NB4 (cell line): ENCODE data around the gene KIRREL3.

Source experiments
- DNase-seq: peaks from one replicate; pipeline ENCODE4 v3.0.0; 2010; ENCODE audit warnings: low read depth
- H3K4me3 ChIP-seq: one replicate; pipeline ENCODE4 v1.5.1; 2011; ENCODE audit warnings: mild to moderate bottlenecking, low read depth, low read length, moderate library complexity
- MYC ChIP-seq: IDR thresholded peaks from 2 replicates; pipeline ENCODE4 v1.6.1; 2011; ENCODE audit warnings: low read depth, low read length
- POLR2A ChIP-seq: IDR thresholded peaks from 2 replicates; pipeline ENCODE4 v1.6.1; 2011; ENCODE audit warnings: mild to moderate bottlenecking; ENCODE audit not compliant: insufficient read length; ENCODE audit errors: extremely low read depth
- TF ChIP-seq, protein P1 (sequence below): IDR thresholded peaks from 2 replicates; pipeline ENCODE4 v1.6.1; 2011; ENCODE audit warnings: low read depth, low read length
- TF ChIP-seq, protein P2 (sequence below): IDR thresholded peaks from one replicate; pipeline ENCODE4 v1.5.1; 2012; ENCODE audit warnings: low read depth, low read length

The KIRREL3 gene

DNA sequence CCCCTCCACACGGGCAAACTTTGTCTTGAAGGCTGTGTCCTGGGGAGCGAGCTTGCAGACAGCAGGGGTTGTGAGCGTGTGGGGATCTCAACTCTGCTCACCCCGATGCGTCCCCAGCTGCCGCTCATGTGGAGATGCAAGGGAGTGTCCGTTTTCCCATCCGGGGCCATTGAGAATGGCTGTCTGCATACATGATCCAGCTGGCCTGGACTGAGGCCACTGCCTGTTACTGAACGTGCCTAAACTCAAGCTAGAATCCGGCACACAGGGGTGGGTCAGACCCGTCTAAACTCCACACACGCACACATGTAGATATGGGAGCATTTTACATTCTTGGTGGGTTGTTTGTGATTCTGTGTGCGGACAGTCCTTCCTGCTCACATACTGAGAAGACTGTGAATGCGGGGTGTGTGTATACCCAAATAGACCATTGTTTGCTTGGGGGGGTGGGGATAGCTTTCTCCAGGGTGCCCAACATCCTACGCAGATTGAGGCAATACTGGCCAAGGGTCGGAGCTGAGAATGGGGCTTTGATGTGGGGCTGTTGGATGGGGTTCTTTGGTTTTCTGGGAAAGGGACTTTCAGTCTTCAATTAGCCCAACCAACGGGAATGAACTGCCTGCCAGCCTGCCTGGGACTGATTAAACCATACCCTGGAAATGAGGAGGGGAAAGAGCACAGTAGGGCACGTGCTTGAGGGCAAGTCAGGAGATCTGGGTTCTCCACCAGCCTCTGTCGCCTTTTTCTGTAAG is 584.7 kb downstream of the KIRREL3 start:
- DNase-seq = no peak
- TF ChIP-seq, protein P1, sequence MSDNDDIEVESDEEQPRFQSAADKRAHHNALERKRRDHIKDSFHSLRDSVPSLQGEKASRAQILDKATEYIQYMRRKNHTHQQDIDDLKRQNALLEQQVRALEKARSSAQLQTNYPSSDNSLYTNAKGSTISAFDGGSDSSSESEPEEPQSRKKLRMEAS = no peak
- TF ChIP-seq, protein P2, sequence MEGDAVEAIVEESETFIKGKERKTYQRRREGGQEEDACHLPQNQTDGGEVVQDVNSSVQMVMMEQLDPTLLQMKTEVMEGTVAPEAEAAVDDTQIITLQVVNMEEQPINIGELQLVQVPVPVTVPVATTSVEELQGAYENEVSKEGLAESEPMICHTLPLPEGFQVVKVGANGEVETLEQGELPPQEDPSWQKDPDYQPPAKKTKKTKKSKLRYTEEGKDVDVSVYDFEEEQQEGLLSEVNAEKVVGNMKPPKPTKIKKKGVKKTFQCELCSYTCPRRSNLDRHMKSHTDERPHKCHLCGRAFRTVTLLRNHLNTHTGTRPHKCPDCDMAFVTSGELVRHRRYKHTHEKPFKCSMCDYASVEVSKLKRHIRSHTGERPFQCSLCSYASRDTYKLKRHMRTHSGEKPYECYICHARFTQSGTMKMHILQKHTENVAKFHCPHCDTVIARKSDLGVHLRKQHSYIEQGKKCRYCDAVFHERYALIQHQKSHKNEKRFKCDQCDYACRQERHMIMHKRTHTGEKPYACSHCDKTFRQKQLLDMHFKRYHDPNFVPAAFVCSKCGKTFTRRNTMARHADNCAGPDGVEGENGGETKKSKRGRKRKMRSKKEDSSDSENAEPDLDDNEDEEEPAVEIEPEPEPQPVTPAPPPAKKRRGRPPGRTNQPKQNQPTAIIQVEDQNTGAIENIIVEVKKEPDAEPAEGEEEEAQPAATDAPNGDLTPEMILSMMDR = no peak
- no peak for TF ChIP-seq POLR2A
- no peak for TF ChIP-seq MYC
- H3K4me3 ChIP-seq = no peak overlapping the region

DNA sequence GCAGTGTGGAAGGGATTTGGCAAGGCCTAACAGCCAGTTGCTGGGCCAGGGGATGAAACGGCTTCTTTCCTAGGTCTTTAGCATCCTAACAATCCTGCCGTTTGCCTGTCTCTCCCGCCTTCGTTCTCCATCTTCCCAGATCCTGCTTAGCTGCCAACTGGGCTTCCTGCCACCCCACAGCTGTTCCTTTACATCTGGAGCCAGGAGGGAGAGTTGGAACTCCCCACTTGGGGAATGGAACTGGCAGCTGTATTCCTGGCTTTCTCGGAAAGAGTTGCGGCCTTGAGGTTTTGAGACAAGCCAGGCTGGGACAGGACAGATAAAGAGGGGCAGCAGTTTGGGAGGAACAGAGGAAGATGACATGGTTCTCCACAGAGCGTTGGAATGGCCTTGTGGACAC is 585.4 kb downstream of the KIRREL3 start:
- no peak for DNase-seq
- H3K4me3 ChIP-seq = no peak overlapping the region
- no peak for TF ChIP-seq MYC
- TF ChIP-seq, protein P1 = no peak

DNA sequence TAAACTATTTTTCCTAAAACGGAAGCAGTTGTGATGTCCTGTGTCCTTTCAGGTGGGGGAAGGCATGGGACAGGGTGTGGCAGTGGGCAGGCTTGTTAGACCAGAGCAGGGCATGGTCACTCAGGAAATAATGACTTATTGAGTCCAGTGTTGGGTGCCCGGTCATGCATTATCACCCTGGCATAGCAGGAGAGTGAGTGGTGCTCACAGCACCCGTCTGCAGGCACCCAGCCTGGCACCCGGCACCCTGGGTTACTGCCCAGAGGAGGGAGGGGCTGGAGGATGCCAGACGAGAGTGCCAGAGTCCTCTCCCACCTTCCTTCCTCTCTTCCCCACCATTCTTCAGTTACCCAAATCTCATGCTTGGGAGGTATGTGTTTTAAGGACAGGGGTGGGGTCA is 586.0 kb downstream of the KIRREL3 start:
- DNase-seq = no peak
- no peak overlapping the region for H3K4me3 ChIP-seq
- no peak for TF ChIP-seq POLR2A
- TF ChIP-seq, protein P1 = no peak

DNA sequence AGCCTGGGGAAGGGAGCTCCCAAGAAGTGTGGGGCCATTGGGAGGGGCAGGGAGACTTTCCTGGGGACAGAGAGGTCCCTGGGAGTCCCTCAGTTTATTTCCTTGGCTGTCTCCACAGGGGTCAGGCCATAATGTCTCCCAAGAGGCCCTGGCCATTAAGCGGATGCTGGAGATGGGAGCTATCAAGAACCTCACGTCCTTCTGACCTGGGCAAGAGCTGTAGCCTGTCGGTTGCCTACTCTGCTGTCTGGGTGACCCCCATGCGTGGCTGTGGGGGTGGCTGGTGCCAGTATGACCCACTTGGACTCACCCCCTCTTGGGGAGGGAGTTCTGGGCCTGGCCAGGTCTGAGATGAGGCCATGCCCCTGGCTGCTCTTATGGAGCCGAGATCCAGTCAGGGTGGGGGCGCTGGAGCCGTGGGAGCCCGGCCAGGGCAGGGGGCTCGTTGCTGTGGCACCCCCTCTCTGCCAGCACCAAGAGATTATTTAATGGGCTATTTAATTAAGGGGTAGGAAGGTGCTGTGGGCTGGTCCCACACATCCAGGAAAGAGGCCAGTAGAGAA is 586.6 kb downstream of the KIRREL3 start:
- TF ChIP-seq POLR2A (no peak), MYC (no peak)
- TF ChIP-seq, protein P1 = no peak
- TF ChIP-seq, protein P2 = no peak
- no peak for DNase-seq
- no peak overlapping the region for H3K4me3 ChIP-seq

DNA sequence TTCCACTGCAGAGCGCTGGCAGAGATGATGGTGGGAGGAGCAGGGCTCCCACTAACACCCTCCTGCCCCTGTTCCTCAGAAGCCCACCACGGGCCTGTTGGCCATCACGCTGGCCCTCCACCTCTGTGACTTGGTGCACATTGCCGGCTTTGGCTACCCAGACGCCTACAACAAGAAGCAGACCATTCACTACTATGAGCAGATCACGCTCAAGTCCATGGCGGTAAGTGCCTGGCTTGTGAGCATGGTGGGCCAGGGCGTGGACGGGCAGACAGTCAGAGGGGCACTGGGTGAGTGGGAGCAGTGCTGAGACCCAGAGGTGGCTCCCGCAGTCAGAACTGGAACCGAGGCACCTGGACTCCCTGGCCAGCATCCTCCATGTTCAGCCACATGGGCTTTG is 587.1 kb downstream of the KIRREL3 start:
- no peak for DNase-seq
- no peak overlapping the region for H3K4me3 ChIP-seq
- TF ChIP-seq POLR2A (no peak), MYC (no peak)
- TF ChIP-seq, protein P2 = no peak
- TF ChIP-seq, protein P1 = no peak

DNA sequence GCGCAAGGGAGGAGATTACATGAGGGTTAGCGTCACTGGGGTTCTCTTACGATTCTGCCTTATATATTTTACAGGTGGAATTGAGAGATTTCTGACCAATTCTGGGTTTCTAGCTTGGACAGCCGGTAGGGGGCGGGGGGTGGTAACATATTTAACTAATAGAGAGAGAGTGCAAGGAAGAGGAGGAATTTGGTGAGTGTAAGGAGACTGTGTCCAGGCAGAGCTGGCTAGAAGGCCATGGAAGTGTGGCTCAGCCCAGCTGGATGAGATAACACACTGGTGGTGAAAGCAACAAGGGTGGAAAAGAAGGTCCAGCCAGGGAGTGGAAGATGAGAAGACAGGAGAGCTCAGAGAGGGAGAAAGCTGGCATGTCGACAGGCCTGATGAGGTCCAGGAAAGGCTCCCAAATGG is 588.6 kb downstream of the KIRREL3 start:
- H3K4me3 ChIP-seq = no peak overlapping the region
- TF ChIP-seq, protein P1 = no peak
- no peak for TF ChIP-seq MYC
- no peak for TF ChIP-seq POLR2A
- TF ChIP-seq, protein P2 = no peak
- no peak for DNase-seq
